ENCODE results near the gene MYB. TPM values are rescaled to one million over a fixed set of nuclear protein-coding genes. Genes with fewer than 3 reads are reported as not detected.

MYB gene
- total and polyA plus RNA-seq, 2 experiments from 2014 or later = 4.2 to 7.9 TPM

GRCh38 chr6:135132776-135133175, 48.3 kb upstream of the MYB start:
- Histone ChIP-seq H3K27me3 (ENCODE audit: insufficient read depth) (no peaks in the 10 kb centered on the region), H3K4me3 (no peak overlapping the region), H3K27ac (ENCODE audit: low read depth) (no peak overlapping the region), H3K79me2 (replicated peaks; ENCODE audit: insufficient read depth) (no peaks in the 10 kb centered on the region), H3K36me3 (ENCODE audit: insufficient read depth) (no peaks in the 10 kb centered on the region), H3K4me2 (no peak overlapping the region), H3K4me1 (ENCODE audit: insufficient read depth) (no peaks in the 10 kb centered on the region), H4K20me1 (replicated peaks; ENCODE audit: insufficient read depth) (no peaks in the 10 kb centered on the region), H3F3A (replicated peaks; ENCODE audit: low read depth) (no peaks in the 10 kb centered on the region), H3K9me2 (ENCODE audit: insufficient read depth) (peaks cover 3% of the 10 kb centered on the region; the same call in 1 of the 2 replicates), H2AFZ (no peak overlapping the region)
- no peaks in the 10 kb centered on the region for H3K27me3 Mint-ChIP-seq (ENCODE audit: insufficient read depth, low read depth, poor library complexity)
- no peak for TF ChIP-seq NANOG (IDR thresholded peaks at IDR 0.05; ENCODE audit: borderline replicate concordance)
- TF ChIP-seq ZNF114 (CRISPR knock-in tag; IDR thresholded peaks at IDR 0.05) = no peak
- TF ChIP-seq EZH2phosphoT487 (IDR thresholded peaks at IDR 0.05; ENCODE audit: unreplicated experiment) = no peak
- TF ChIP-seq POLR2AphosphoS5 (IDR thresholded peaks at IDR 0.05; ENCODE audit: low read depth) = no peak
- no peaks in the 10 kb centered on the region for H3K4me1 Mint-ChIP-seq
- H3K36me3 Mint-ChIP-seq (ENCODE audit: low read depth) = no peaks in the 10 kb centered on the region
- H3K27ac Mint-ChIP-seq = no peak overlapping the region
- DNase-seq (ENCODE audit: low spot score) = no peak
- no peak overlapping the region for H3K4me3 Mint-ChIP-seq
- no peaks in the 10 kb centered on the region for H3K9me3 Mint-ChIP-seq
- no peak for ATAC-seq

DNA sequence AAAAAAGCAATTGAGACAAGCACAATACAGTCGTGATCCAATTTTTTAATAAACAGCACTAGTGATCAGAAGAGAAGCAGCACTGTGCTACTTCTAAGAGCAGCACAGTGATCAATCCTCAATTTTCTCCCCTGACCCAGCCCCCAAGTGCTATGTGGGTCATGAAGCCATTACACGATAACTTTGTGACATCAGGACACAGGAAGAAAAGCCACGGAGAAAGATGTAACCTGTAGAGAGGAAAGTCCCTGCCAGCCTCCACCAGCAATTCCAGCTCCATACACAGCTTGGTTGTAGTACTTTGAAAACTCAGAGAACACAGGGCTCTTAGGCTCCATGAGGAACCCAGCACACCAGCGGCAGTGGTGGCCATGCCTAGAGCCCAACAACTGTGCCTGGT, 45.3 kb upstream of the MYB start:
- no peak for ATAC-seq

More for the DNA sequence above, 45.3 kb upstream of the MYB start:
- Mint-ChIP-seq H3K27ac (no peak overlapping the region), H3K4me3 (no peak overlapping the region), H3K9me3 (no peaks in the 10 kb centered on the region), H3K4me1 (peaks cover 2% of the 10 kb centered on the region; the same call in 2 of the 3 replicates), H3K27me3 (ENCODE audit: insufficient read depth, low read depth, poor library complexity) (no peaks in the 10 kb centered on the region), H3K36me3 (ENCODE audit: low read depth) (no peaks in the 10 kb centered on the region)
- H3K9me2 ChIP-seq (ENCODE audit: insufficient read depth) = no peaks in the 10 kb centered on the region
- no peaks in the 10 kb centered on the region for H3K4me1 ChIP-seq (ENCODE audit: insufficient read depth)
- H4K20me1 ChIP-seq (replicated peaks; ENCODE audit: insufficient read depth) = no peaks in the 10 kb centered on the region
- H2AFZ ChIP-seq = peak overlapping the region; percentile 47; the same call in 1 of the 2 replicates
- no peaks in the 10 kb centered on the region for H3F3A ChIP-seq (replicated peaks; ENCODE audit: low read depth)
- H3K79me2 ChIP-seq (replicated peaks; ENCODE audit: insufficient read depth) = no peaks in the 10 kb centered on the region
- H3K36me3 ChIP-seq (ENCODE audit: insufficient read depth) = no peaks in the 10 kb centered on the region
- no peak overlapping the region for H3K4me2 ChIP-seq
- DNase-seq (ENCODE audit: low spot score) = no peak
- no peak overlapping the region for H3K4me3 ChIP-seq
- H3K27me3 ChIP-seq (ENCODE audit: insufficient read depth) = no peaks in the 10 kb centered on the region
- TF ChIP-seq, protein P1, sequence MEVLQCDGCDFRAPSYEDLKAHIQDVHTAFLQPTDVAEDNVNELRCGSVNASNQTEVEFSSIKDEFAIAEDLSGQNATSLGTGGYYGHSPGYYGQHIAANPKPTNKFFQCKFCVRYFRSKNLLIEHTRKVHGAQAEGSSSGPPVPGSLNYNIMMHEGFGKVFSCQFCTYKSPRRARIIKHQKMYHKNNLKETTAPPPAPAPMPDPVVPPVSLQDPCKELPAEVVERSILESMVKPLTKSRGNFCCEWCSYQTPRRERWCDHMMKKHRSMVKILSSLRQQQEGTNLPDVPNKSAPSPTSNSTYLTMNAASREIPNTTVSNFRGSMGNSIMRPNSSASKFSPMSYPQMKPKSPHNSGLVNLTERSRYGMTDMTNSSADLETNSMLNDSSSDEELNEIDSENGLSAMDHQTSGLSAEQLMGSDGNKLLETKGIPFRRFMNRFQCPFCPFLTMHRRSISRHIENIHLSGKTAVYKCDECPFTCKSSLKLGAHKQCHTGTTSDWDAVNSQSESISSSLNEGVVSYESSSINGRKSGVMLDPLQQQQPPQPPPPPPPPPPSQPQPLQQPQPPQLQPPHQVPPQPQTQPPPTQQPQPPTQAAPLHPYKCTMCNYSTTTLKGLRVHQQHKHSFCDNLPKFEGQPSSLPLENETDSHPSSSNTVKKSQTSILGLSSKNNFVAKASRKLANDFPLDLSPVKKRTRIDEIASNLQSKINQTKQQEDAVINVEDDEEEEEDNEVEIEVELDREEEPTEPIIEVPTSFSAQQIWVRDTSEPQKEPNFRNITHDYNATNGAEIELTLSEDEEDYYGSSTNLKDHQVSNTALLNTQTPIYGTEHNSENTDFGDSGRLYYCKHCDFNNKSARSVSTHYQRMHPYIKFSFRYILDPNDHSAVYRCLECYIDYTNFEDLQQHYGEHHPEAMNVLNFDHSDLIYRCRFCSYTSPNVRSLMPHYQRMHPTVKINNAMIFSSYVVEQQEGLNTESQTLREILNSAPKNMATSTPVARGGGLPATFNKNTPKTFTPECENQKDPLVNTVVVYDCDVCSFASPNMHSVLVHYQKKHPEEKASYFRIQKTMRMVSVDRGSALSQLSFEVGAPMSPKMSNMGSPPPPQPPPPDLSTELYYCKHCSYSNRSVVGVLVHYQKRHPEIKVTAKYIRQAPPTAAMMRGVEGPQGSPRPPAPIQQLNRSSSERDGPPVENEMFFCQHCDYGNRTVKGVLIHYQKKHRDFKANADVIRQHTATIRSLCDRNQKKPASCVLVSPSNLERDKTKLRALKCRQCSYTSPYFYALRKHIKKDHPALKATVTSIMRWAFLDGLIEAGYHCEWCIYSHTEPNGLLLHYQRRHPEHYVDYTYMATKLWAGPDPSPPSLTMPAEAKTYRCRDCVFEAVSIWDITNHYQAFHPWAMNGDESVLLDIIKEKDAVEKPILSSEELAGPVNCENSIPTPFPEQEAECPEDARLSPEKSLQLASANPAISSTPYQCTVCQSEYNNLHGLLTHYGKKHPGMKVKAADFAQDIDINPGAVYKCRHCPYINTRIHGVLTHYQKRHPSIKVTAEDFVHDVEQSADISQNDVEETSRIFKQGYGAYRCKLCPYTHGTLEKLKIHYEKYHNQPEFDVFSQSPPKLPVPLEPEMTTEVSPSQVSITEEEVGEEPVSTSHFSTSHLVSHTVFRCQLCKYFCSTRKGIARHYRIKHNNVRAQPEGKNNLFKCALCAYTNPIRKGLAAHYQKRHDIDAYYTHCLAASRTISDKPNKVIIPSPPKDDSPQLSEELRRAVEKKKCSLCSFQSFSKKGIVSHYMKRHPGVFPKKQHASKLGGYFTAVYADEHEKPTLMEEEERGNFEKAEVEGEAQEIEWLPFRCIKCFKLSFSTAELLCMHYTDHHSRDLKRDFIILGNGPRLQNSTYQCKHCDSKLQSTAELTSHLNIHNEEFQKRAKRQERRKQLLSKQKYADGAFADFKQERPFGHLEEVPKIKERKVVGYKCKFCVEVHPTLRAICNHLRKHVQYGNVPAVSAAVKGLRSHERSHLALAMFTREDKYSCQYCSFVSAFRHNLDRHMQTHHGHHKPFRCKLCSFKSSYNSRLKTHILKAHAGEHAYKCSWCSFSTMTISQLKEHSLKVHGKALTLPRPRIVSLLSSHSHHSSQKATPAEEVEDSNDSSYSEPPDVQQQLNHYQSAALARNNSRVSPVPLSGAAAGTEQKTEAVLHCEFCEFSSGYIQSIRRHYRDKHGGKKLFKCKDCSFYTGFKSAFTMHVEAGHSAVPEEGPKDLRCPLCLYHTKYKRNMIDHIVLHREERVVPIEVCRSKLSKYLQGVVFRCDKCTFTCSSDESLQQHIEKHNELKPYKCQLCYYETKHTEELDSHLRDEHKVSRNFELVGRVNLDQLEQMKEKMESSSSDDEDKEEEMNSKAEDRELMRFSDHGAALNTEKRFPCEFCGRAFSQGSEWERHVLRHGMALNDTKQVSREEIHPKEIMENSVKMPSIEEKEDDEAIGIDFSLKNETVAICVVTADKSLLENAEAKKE (CRISPR knock-in tag; IDR thresholded peaks at IDR 0.05) = no peak
- TF ChIP-seq CREB1 (CRISPR knock-in tag; IDR thresholded peaks at IDR 0.05; ENCODE audit: low read depth) (no peak), POLR2AphosphoS5 (IDR thresholded peaks at IDR 0.05; ENCODE audit: low read depth) (no peak), JUNB (IDR thresholded peaks at IDR 0.05; ENCODE audit: unreplicated experiment) (no peak)
- TF ChIP-seq, protein P2, sequence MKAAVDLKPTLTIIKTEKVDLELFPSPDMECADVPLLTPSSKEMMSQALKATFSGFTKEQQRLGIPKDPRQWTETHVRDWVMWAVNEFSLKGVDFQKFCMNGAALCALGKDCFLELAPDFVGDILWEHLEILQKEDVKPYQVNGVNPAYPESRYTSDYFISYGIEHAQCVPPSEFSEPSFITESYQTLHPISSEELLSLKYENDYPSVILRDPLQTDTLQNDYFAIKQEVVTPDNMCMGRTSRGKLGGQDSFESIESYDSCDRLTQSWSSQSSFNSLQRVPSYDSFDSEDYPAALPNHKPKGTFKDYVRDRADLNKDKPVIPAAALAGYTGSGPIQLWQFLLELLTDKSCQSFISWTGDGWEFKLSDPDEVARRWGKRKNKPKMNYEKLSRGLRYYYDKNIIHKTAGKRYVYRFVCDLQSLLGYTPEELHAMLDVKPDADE (IDR thresholded peaks at IDR 0.05) = no peak
- no peak overlapping the region for H3K27ac ChIP-seq (ENCODE audit: low read depth)

All from GM23338 (cell line).